ENCODE results near the gene DBN1. TPM values are rescaled to one million over a fixed set of nuclear protein-coding genes. Genes with fewer than 3 reads are reported as not detected.

DBN1 gene
- total and polyA plus RNA-seq, 4 donors, result 23.7 to 140 (median 67.6) TPM

- Histone ChIP-seq H3K27ac (ENCODE audit: low read depth in 1 of 2, low read length in 2 of 2) (peak overlapping the region; percentile 52 to 87), H3K9me3 (ENCODE audit: control insufficient read depth, low read length) (no peaks in the 10 kb centered on the region), H3K4me1 (ENCODE audit: control insufficient read depth in 1 of 2, insufficient read depth in 2 of 2, low read length in 2 of 2) (no peaks in the 10 kb centered on the region), H3K27me3 (ENCODE audit: control insufficient read depth in 1 of 2, insufficient read depth in 2 of 2, low read length in 1 of 2) (no peaks in the 10 kb centered on the region), H3K36me3 (ENCODE audit: control insufficient read depth in 1 of 2, insufficient read depth in 2 of 2, low read length in 1 of 2) (peaks cover 0 to 4% of the 10 kb centered on the region in 2 donors), H3K4me3 (ENCODE audit: low read length in 2 of 2) (no peak overlapping the region)
- peak; percentile 94 to 97 for DNase-seq
- 2 to 5% methylated on average over 8 to 11 of the region's 11 CpGs for WGBS, 2 donors
- intact Hi-C loops (cut with DNase I), result loop anchor here in 1 of 2 donors (2.0 kb wide), 1 partner anchor 38 kb away; no protein-coding TSS in a partner anchor
- peak; percentile 69 for ATAC-seq (ENCODE audit: low FRiP score)
These were observed 21.1 kb upstream of the DBN1 start for GRCh38 chr5:177494346-177495195.

GRCh38 chr5:177493795-177494345 is 20.4 kb upstream of the DBN1 start:
- H3K27me3 ChIP-seq (ENCODE audit: control insufficient read depth in 1 of 2, insufficient read depth in 2 of 2, low read length in 1 of 2), result no peaks in the 10 kb centered on the region
- H3K4me3 ChIP-seq (ENCODE audit: low read length in 2 of 2), result no peak overlapping the region
- no peaks in the 10 kb centered on the region for H3K9me3 ChIP-seq (ENCODE audit: control insufficient read depth, low read length)
- peaks cover 0 to 10% of the 10 kb centered on the region in 2 donors for H3K36me3 ChIP-seq (ENCODE audit: control insufficient read depth in 1 of 2, insufficient read depth in 2 of 2, low read length in 1 of 2)
- ATAC-seq (ENCODE audit: low FRiP score) (no peak), DNase-seq (no peak)
- intact Hi-C loops (cut with DNase I), result loop anchor here in 1 of 2 donors (2.0 kb wide), 1 partner anchor 37 kb away; no protein-coding TSS in a partner anchor
- no peaks in the 10 kb centered on the region for H3K4me1 ChIP-seq (ENCODE audit: control insufficient read depth in 1 of 2, insufficient read depth in 2 of 2, low read length in 2 of 2)
- 29 to 33% methylated on average over 5 of the region's 5 CpGs for WGBS, 2 donors
- H3K27ac ChIP-seq (ENCODE audit: low read depth in 1 of 2, low read length in 2 of 2), result peak overlapping the region; percentile 46 to 58

- H3K9me3 ChIP-seq (ENCODE audit: control insufficient read depth, low read length), result no peaks in the 10 kb centered on the region
- H3K27ac ChIP-seq (ENCODE audit: low read depth in 1 of 2, low read length in 2 of 2), result peak overlapping the region; percentile 46 to 58
- H3K4me1 ChIP-seq (ENCODE audit: control insufficient read depth in 1 of 2, insufficient read depth in 2 of 2, low read length in 2 of 2), result no peaks in the 10 kb centered on the region
- no peak overlapping the region for H3K4me3 ChIP-seq (ENCODE audit: low read length in 2 of 2)
- DNase-seq (no peak), ATAC-seq (ENCODE audit: low FRiP score) (no peak)
- no peaks in the 10 kb centered on the region for H3K27me3 ChIP-seq (ENCODE audit: control insufficient read depth in 1 of 2, insufficient read depth in 2 of 2, low read length in 1 of 2)
- 18 to 22% methylated on average over 7 of the region's 7 CpGs for WGBS, 2 donors
- intact Hi-C loops (cut with DNase I), result no loop called here
- H3K36me3 ChIP-seq (ENCODE audit: control insufficient read depth in 1 of 2, insufficient read depth in 2 of 2, low read length in 1 of 2), result peaks cover 0 to 12% of the 10 kb centered on the region in 2 donors
These were observed 19.4 kb upstream of the DBN1 start for GRCh38 chr5:177492841-177493240.

- Histone ChIP-seq H3K4me1 (ENCODE audit: control insufficient read depth in 1 of 2, insufficient read depth in 2 of 2, low read length in 2 of 2) (no peaks in the 10 kb centered on the region), H3K36me3 (ENCODE audit: control insufficient read depth in 1 of 2, insufficient read depth in 2 of 2, low read length in 1 of 2) (peaks cover 0 to 16% of the 10 kb centered on the region in 2 donors), H3K4me3 (ENCODE audit: low read length in 2 of 2) (no peak overlapping the region), H3K27ac (ENCODE audit: low read depth in 1 of 2, low read length in 2 of 2) (peak overlapping the region; percentile 31 to 58), H3K9me3 (ENCODE audit: control insufficient read depth, low read length) (no peaks in the 10 kb centered on the region), H3K27me3 (ENCODE audit: control insufficient read depth in 1 of 2, insufficient read depth in 2 of 2, low read length in 1 of 2) (no peaks in the 10 kb centered on the region)
- 26 to 28% methylated on average over 53 to 54 of the region's 54 CpGs for WGBS, 2 donors
- DNase-seq (no peak), ATAC-seq (ENCODE audit: low FRiP score) (no peak)
- intact Hi-C loops (cut with DNase I), result no loop called here
These were observed 18.7 kb upstream of the DBN1 start for GRCh38 chr5:177491983-177492746.

GRCh38 chr5:177491429-177491945 is 18.1 kb upstream of the DBN1 start:
- Histone ChIP-seq H3K36me3 (ENCODE audit: control insufficient read depth in 1 of 2, insufficient read depth in 2 of 2, low read length in 1 of 2) (peaks cover 0 to 16% of the 10 kb centered on the region in 2 donors), H3K27me3 (ENCODE audit: control insufficient read depth in 1 of 2, insufficient read depth in 2 of 2, low read length in 1 of 2) (no peaks in the 10 kb centered on the region), H3K4me3 (ENCODE audit: low read length in 2 of 2) (no peak overlapping the region), H3K27ac (ENCODE audit: low read depth in 1 of 2, low read length in 2 of 2) (peak overlapping the region; percentile 14 to 31), H3K4me1 (ENCODE audit: control insufficient read depth in 1 of 2, insufficient read depth in 2 of 2, low read length in 2 of 2) (no peaks in the 10 kb centered on the region), H3K9me3 (ENCODE audit: control insufficient read depth, low read length) (no peaks in the 10 kb centered on the region)
- ATAC-seq (ENCODE audit: low FRiP score), result peak; percentile 12
- WGBS, 2 donors, result 16 to 20% methylated on average over 28 to 43 of the region's 43 CpGs
- DNase-seq, result peak in 1 of 2 donors; percentile 86
- intact Hi-C loops (cut with DNase I), result no loop called here

- H3K9me3 ChIP-seq (ENCODE audit: control insufficient read depth, low read length), result no peaks in the 10 kb centered on the region
- intact Hi-C loops (cut with DNase I), result no loop called here
- H3K27ac ChIP-seq (ENCODE audit: low read depth in 1 of 2, low read length in 2 of 2), result peak overlapping the region in 1 of 2 donors; percentile 10
These were observed 17.6 kb upstream of the DBN1 start for GRCh38 chr5:177490992-177491391.

GRCh38 chr5:177490311-177490991 is 17.0 kb upstream of the DBN1 start:
- Histone ChIP-seq H3K36me3 (ENCODE audit: control insufficient read depth in 1 of 2, insufficient read depth in 2 of 2, low read length in 1 of 2) (peaks cover 0 to 18% of the 10 kb centered on the region in 2 donors), H3K4me3 (ENCODE audit: low read length in 2 of 2) (no peak overlapping the region), H3K27me3 (ENCODE audit: control insufficient read depth in 1 of 2, insufficient read depth in 2 of 2, low read length in 1 of 2) (no peaks in the 10 kb centered on the region), H3K4me1 (ENCODE audit: control insufficient read depth in 1 of 2, insufficient read depth in 2 of 2, low read length in 2 of 2) (no peaks in the 10 kb centered on the region), H3K27ac (ENCODE audit: low read depth in 1 of 2, low read length in 2 of 2) (peak overlapping the region in 1 of 2 donors; percentile 11), H3K9me3 (ENCODE audit: control insufficient read depth, low read length) (no peaks in the 10 kb centered on the region)
- DNase-seq (no peak), ATAC-seq (ENCODE audit: low FRiP score) (no peak)
- 17 to 23% methylated on average over 15 of the region's 15 CpGs for WGBS, 2 donors
- intact Hi-C loops (cut with DNase I), result no loop called here

More at GRCh38 chr5:177490992-177491391, 17.6 kb upstream of the DBN1 start:
- Histone ChIP-seq H3K36me3 (ENCODE audit: control insufficient read depth in 1 of 2, insufficient read depth in 2 of 2, low read length in 1 of 2) (peaks cover 0 to 18% of the 10 kb centered on the region in 2 donors), H3K4me3 (ENCODE audit: low read length in 2 of 2) (no peak overlapping the region), H3K27me3 (ENCODE audit: control insufficient read depth in 1 of 2, insufficient read depth in 2 of 2, low read length in 1 of 2) (no peaks in the 10 kb centered on the region), H3K4me1 (ENCODE audit: control insufficient read depth in 1 of 2, insufficient read depth in 2 of 2, low read length in 2 of 2) (no peaks in the 10 kb centered on the region)
- ATAC-seq (ENCODE audit: low FRiP score), result no peak
- DNase-seq, result no peak
- WGBS, 2 donors, result 26 to 29% methylated on average over 16 of the region's 16 CpGs

All from aorta (tissue), 5 donors.